DMS 273 treated with DMSO at 0.1 percent for 48 hours (cell line): Measurements from ENCODE around the gene RGS6.
A peak's percentile ranks its signal among the peaks of the same experiment; 100 is the strongest.

Experiments used
- DNase-seq: peaks from one replicate; lab custom pipeline; 2025; lab: John Stamatoyannopoulos, UW

The RGS6 gene

DNA sequence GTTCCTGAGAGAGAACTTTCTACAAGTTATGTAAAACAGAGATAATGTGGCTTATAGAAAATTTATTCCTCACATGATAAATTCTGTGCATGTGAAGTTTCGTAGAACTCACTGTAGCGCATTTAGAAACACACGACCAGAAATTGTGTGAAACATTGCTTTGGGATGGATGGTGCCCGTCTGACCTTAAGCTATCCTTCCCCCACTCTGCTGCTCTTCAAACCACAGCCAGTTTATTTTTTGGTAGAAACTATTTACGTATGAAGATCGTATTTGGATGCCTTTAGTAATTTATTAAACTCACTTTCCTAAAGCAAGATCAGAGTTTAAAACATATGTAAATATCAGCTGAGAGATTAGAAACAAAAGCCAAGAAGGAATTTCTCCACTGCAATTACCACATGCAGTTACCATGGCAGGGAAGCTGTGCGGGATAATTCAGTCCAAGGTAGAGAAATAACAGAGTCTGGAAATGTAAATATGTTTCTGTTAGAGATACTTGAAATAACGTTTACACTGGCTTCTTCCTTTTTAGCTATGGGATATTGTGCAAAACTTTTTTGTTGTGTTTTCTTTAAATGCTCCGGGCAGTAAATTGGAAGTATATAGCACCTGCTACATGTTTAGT is 382.7 kb downstream of the RGS6 start:
- no peak for DNase-seq

- DNase-seq, result no peak
These were observed 383.5 kb downstream of the RGS6 start for GRCh38 chr14:72315714-72316113.

GRCh38 chr14:72318648-72319047 is 386.4 kb downstream of the RGS6 start:
- DNase-seq, result no peak

DNA sequence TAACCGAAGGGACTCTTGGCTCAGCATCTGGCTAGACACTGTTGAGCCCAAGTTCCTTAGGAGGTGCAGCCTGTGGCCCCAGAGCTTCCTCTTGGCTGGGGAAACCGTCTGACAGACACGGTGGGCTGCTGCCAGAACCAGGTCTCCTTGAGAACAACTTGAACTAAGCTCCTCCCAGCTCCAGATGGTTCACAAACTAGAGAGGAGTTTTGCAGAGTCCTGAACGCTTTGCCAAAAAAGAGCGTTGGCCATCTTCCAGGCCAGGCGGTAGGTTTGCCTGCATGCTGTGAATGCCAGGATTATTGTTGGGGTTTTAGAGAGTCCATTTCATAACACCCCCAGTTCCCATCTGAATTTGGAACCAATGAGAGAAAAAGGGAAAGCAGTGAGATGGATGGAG is 399.8 kb downstream of the RGS6 start:
- DNase-seq, result peak; percentile 97

DNA sequence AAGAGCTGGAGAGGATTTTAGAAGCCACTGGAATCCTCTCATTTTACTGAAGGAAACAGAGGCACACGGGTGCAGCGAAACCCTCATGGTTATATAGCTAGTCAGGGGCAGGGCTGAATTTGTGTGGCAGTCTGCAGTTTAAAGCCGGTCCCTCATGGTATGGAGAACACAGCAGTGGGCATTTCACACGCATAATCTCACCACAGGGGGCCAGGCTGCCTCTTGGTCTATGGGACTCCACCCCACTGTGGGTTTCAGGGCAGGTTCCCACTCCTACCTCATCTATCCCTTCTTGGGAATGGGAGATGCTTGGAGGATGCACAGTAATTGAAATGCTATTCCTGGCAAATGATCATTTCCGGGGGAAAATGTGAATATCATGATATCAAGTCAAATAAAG is 400.6 kb downstream of the RGS6 start:
- DNase-seq, result no peak

DNA sequence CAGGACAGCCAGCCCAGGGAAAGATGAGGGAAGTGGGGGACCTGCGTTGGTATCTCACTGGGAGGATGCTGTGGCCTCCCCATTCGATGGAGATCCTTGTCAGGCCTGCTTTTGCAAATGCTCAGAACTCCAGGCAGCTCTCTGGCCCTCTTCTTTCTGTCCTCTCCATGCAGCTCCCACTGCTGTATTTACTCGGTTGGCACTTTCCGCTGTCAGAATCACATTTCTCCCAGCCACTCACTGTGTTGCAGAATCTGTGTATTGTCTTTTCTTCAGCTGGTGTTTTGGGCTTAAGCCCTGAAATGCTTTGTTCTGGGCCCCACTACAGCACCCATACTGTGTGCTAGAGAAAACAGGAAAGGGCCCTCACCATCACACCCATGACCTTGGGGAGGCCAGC is 401.1 kb downstream of the RGS6 start:
- no peak for DNase-seq

DNA sequence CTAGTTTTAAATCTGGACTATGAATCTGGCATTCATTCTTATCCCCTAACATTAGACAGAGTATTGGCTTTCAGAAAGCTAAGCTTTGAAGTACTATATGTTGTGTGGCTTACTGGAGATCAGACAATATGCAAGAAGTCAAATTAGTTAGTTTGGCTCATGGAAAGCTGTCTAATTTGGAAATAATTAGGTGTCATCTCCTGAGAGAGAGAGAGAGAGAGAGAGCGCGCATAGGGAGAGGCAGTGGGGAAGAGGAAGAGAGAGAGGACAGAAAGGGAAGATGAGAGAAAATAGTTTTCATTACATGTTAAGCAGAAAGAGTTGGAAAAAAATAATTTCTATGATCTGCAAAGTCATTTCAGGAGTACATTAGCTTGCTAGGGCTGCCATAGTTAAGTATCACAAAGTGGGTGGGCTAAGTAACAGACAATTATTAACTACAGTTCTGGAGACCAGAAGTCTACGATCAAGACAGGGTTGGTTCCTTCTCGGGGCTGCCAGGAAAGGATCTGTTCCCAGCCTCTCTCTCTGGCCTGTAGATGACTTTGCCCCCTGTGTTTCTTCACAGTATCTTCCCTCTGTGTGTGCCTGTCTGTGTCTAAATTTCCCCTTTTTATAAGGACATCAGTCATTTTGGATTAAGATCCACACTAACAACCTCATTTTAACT is 404.2 kb downstream of the RGS6 start:
- DNase-seq, result no peak

GRCh38 chr14:72341237-72341636 is 409.0 kb downstream of the RGS6 start:
- no peak for DNase-seq

DNA sequence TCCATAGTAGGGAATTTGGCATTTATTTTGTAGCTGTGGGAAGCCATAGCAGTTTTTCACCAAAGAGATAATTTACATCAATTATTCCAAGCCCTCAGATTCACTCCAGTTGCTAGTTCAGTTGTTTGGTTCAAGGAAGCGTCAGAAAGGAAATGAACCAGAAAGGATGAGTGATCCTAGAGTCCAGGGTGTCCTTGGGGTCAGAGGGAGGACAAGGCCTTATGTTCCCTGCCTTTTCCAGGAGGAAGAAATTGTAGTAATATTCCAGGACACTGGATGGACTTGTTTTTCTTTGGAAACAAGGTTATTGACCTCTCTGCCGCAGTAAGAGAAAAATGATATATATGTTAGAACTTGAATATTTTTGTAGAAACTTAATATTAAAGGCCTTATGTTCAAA is 409.5 kb downstream of the RGS6 start:
- DNase-seq, result no peak

- DNase-seq, result no peak
These were observed 414.9 kb downstream of the RGS6 start for GRCh38 chr14:72347118-72347517.

- no peak for DNase-seq
These were observed 418.0 kb downstream of the RGS6 start for GRCh38 chr14:72350215-72350614.

DNA sequence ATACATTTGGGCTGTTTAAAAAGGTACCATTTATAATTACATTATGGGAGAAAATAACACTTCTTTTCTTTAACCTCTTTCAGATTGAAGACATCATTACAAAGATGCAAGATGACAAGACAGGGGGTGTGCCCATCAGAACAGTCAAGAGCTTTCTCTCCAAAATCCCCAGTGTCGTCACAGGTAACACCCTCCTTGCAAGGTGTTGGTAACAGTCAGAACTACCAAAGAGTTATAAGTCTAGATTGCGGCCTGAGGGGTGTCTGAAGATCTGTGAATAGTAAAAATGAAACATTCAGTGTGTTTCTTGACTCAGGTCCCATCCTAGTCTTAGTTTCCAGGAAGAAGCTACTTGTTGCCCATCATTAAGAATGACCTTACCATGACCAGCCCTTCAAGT is 419.8 kb downstream of the RGS6 start:
- no peak for DNase-seq

DNA sequence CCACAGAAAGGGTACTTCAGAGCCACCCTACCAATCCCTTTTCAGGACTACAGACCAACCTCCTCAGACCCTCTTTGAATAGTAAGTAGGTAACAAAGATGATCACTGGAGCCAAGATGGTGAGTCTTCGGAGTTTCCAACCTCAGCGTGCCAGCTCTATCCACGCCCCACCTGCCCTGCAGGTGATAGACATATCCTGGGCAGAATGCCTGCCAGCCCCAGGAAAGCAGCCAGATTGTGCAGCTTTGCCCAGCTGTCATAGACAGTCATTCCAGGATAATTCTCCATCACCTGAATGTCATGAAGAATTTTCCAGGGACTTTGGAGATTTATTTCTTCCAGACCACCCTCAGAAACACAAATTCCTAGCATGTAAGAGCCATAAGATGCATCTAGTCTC is 434.4 kb downstream of the RGS6 start:
- DNase-seq, result no peak

DNA sequence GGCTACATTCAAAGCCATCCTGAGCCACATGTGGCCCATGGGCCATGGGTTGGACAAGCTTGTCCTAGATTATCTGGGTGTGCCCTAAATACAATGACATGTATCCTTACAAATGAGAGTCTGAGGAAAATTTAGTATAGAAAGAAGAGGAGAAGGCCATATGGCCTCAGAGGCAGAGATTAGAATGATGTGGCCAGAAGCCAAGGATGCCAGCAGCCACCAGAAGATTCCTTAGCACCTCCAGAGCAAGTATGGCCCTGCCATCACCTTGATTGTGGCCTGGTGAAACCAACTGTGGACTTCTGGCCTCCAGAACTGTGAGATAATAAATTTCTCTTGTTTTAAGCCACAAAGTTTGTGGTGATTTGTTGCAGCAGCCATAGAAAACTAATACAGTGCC is 436.9 kb downstream of the RGS6 start:
- peak; percentile 3 for DNase-seq

DNA sequence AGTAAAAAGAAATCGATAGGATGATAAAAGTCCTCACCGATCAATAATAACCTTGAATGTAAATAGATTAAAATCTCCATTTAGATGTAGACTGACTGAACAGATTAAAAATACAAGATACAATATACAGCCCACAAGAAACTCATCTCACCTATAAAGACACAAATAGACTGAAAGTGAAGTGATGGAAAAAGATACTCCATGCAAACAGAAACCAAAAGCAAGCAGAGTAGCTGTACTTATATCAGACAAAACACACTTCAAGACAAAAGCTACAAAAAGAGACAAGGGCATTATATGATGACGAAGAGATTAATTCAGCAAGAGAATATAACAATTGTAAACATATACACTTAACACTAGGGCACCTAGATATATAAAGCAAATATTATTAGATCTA is 444.8 kb downstream of the RGS6 start:
- no peak for DNase-seq

- no peak for DNase-seq
These were observed 448.2 kb downstream of the RGS6 start for GRCh38 chr14:72380456-72380855.

GRCh38 chr14:72383865-72384264 is 451.6 kb downstream of the RGS6 start:
- DNase-seq, result no peak

DNA sequence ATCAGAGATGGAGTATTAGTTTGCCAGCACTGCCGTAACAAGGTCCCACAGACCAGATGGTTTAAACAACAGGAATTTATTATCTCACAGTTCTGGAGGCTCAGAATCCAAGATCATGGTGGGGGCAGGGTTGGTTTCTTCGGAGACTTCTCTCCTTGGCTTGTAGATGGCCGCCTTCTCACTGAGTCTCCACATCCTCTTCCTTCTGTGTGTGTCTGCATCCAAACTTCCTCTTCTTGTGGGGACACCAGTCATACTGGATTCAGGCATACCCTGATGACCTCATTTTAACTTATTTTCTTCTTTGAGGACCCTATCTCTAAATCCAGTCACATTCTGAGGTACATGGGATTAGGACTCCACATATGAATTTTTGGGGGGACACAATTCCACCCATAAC is 455.5 kb downstream of the RGS6 start:
- DNase-seq, result no peak

DNA sequence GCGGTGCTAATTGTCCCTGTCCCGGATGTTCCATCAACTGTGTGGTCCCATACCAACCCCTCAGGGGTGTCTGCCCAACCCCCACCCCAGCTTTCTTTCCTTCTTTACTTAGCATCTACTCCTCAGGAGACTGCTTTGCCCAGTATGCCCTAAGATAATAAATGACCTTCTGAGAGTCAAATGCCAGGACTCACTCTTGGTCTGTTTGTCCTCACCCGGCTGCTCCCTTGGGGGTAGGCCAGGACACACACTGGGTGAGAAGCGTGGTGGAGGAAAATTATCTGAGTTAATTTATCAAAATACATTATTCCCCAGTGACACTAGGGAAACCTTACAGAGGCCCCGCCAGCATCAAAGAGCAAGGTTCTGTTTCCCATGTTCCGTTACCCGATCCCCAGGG is 457.0 kb downstream of the RGS6 start:
- DNase-seq, result no peak

DNA sequence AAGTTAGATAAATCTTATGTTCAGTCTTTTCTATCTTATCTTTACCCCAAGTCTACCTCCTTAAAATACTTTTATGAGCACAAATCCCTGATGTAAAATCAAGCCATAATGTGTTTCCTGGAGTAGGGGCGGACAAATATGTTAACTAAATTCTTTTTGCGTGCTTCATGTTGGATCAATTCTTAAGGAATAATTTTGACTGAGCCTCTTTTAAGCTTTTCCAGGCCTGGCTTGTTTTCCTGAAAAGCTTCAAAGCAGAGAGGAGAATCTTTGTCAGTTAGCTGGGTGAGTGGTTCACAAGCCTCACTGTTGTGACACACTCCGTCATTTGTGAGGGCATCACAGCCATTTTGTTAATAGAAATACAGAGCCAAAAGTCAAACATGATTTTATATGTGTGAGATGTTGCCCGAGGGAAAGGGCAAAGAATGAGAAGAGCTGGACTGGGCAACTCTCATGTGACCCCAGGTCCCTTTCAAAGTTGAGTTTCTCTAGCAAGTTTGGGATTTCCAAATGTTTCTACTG is 468.9 kb downstream of the RGS6 start:
- no peak for DNase-seq

DNA sequence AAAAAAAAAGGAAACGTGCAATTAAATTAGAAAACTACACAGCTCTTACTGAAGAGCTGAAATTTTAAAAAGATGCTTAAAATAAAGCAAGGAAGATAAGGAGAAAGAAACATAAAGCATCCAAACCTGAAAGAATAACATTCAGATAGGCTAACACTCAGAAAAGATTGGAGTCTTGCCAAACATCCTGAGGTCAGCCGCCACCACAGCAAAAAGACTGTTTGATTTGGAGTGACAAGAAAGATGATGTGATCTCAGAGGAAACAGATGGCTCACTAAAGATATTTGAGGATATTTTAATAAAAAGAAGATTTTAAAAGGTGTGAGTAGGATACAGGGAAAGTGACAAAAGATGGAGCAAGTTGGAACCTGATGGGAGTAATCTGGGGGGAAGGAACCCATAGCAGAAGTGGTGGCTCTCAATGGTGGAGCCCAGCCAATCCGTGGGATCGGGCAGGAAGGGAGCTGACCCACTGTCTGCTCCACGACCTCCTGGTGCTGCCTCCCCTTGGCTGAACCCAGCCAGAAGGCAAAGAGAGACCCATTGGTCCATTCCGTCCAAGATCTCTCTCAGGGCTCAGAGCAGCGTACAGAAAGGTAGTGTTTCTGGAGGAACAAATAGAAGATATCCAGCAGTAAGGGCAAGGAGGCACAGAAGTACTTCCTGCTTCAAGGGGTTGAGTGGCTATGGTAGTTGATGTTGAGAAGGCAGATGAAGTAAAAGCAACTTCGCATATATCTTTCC is 469.6 kb downstream of the RGS6 start:
- DNase-seq, result no peak

DNA sequence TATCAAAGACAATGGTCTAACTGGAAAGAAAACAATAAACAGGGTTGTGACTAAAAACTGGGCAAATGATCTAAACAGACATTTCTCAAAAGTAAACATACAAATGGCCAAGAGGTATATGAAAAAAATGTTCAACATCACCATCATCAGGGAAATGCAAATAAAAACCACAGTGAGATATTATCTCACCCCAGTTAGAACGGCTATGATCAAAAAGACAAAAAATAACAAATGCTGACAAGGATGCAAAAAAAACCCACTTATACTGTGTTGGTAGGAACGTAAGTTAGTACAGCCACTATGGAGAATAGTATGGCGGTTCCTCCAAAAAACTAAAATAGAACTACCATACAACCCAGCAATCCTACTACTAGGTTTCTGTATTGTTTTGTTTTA is 470.1 kb downstream of the RGS6 start:
- no peak for DNase-seq

DNA sequence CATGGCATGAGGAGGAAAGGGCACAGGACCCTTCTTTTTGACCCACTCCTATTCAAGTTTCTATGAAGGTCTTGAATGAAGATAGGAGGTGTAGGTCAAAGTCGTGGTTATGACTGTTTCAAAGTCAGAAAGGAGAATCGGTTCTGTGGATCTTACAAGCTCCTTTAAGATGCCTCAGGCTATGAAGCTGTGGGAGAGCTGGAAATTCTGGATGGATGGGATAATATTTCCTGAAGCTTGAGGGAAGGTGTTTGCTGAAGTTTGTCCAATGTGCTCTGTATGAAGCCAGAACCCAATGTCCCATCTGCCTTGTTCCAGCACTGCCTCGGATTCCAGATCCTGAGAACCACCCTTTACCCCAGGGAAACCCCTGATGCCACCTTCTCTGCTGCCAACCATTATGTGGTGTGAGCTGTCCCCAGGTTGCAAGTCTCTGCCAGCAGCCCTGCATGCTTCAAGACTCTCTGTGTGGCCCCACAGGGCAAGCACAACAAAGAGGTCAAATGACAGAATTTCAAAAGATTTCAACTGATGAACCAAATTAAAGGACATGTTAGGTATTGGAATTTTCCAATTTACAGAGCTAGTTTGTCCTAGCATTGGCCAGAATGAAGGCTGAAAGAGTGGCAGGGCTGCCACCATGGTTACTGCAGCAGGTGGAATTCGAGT is 472.0 kb downstream of the RGS6 start:
- DNase-seq, result no peak
